T-cell (primary cell): Measurements from ENCODE around the gene GRID2. TPM values are rescaled to one million over a fixed set of nuclear protein-coding genes. Genes with fewer than 3 reads are reported as not detected.

Experiments
- ATAC-seq, 4 experiments: fragments of 200-7000 bp in 3 of 4; fragments of 150-1000 bp in 1 of 4; cut with Tn5 transposase; replicated peaks in 1 of 4; 1 replicate in 3 of 4; 2 replicates in 1 of 4; pipeline ENCODE4 v1.10.0; 2021; ENCODE audit warnings: moderate library complexity in 3 of 4, mild to moderate bottlenecking in 2 of 4, moderate number of reproducible peaks in 1 of 4
- CTCF ChIA-PET, 2 donors: fragments of 300-600 bp; sonication (Branson Sonifier 250); formaldehyde crosslinking; loops; one replicate each; lab custom pipeline; 2022; ENCODE audit warnings: antibody characterized with exemption in 2 of 2; lab: Charles Lee
- POLR2A ChIA-PET, 2 donors: fragments of 300-600 bp; sonication (Branson Sonifier 250); formaldehyde crosslinking; loops; one replicate each; lab custom pipeline; 2022; ENCODE audit warnings: antibody characterized with exemption in 2 of 2; lab: Charles Lee
- DNase-seq, 35 experiments: peaks; one replicate each; pipeline versions ENCODE4 v3.0.0 to v3.0.0-alpha.2; 2013 to 2023
- H3K27ac ChIP-seq: one replicate; pipeline ENCODE4 v1.5.1; 2013; ENCODE audit warnings: low read length
- H3K27me3 ChIP-seq, 2 experiments: replicated peaks in 1 of 2; 1 replicate in 1 of 2; 2 replicates in 1 of 2; pipeline versions ENCODE4 v1.6.1 to v1.7.0; 2013; ENCODE audit warnings: low read length in 1 of 2, mixed read lengths in 1 of 2; ENCODE audit not compliant: control insufficient read depth in 2 of 2, insufficient read depth in 2 of 2; ENCODE audit errors: extremely low read depth in 1 of 2
- H3K36me3 ChIP-seq, 2 donors: 1 replicate in 1 of 2; 2 replicates in 1 of 2; pipeline versions ENCODE4 v1.6.1 to v1.7.0; 2013; ENCODE audit warnings: low read length in 1 of 2; ENCODE audit not compliant: control insufficient read depth in 2 of 2, insufficient read depth in 1 of 2; ENCODE audit errors: extremely low read depth in 1 of 2
- H3K4me1 ChIP-seq, 2 experiments: 1 replicate in 1 of 2; 2 replicates in 1 of 2; pipeline versions ENCODE4 v1.6.1 to v1.7.0; 2013; ENCODE audit warnings: low read length in 2 of 2, mixed read lengths in 1 of 2; ENCODE audit not compliant: insufficient read depth in 2 of 2, control insufficient read depth in 1 of 2; ENCODE audit errors: extremely low read depth in 1 of 2
- H3K4me3 ChIP-seq, 2 donors: 1 replicate in 1 of 2; 2 replicates in 1 of 2; pipeline versions ENCODE4 v1.5.1 to v1.7.0; 2013; ENCODE audit warnings: mild to moderate bottlenecking in 2 of 2, low read length in 1 of 2, moderate library complexity in 1 of 2; ENCODE audit not compliant: control insufficient read depth in 1 of 2; ENCODE audit errors: extremely low read depth in 1 of 2
- H3K9me3 ChIP-seq: 2 replicates; pipeline ENCODE4 v1.7.0; 2013
- H3K27ac Mint-ChIP-seq, 2 donors: one replicate each; pipeline ENCODE4 v1.8.0; 2020 to 2021; ENCODE audit warnings: mild to moderate bottlenecking in 2 of 2, mixed read lengths in 2 of 2
- H3K27me3 Mint-ChIP-seq, 2 donors: one replicate each; pipeline ENCODE4 v1.8.0; 2021 to 2022; ENCODE audit warnings: mixed read lengths in 2 of 2
- H3K36me3 Mint-ChIP-seq: one replicate; pipeline ENCODE4 v1.8.0; 2021; ENCODE audit warnings: mixed read lengths
- H3K4me1 Mint-ChIP-seq, 3 donors: one replicate each; pipeline ENCODE4 v1.8.0; 2020 to 2022; ENCODE audit warnings: mixed read lengths in 3 of 3, mild to moderate bottlenecking in 1 of 3
- H3K4me3 Mint-ChIP-seq, 3 donors: one replicate each; pipeline ENCODE4 v1.8.0; 2020 to 2022; ENCODE audit warnings: mild to moderate bottlenecking in 3 of 3, mixed read lengths in 3 of 3, moderate library complexity in 3 of 3
- H3K9me3 Mint-ChIP-seq, 3 donors: one replicate each; pipeline ENCODE4 v1.8.0; 2020 to 2022; ENCODE audit warnings: mixed read lengths in 3 of 3
- WGBS: methylation state at CpG from one replicate; pipeline ENCODE4 v1.1.5; 2013; ENCODE audit warnings: missing lambda C conversion rate; ENCODE audit not compliant: insufficient coverage; 5-methylcytosine and 5-hydroxymethylcytosine counted together
- total RNA-seq, 35 experiments: library from RNA in 6 of 35; stranded (reverse) in 6 of 35; fragments of 120-200 nt in 1 of 35; gene quantifications; one replicate each; pipeline versions ENCODE4 v1.2.1 to v1.2.4 and lab custom pipeline; 2013 to 2026

GRID2 gene
- total RNA-seq, 5 donors from 2014 or later (not counting 1 experiment from before 2014, with no cell fraction given): 0.13 to 0.18 TPM; not detected in 3

DNA sequence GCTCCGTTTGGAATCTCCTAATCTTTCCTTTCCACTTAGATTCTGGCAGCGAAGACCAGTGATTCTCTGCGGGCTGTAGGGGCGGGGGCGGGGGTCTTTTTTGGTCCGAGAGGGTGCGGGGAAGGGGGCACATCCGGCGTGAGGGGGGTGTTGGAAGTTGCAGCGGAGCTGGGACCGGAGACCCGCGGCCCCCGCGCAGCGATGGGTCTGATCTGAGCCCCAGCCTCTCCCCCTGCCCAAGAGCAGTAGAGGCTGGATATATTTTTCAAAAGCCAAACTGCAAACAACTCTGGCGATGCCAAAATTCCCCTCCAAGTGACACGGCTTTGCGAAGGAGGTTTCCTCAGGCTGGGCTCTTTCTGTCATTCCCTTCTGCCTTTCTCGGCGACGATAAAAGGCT is 355 bp downstream of the GRID2 start:
- ChIA-PET POLR2A (no interaction called here), CTCF (no interaction called here)
- DNase-seq (no peak), ATAC-seq (no peak)
- Mint-ChIP-seq H3K36me3 (no peaks in the 10 kb centered on the region), H3K4me3 (no peak overlapping the region), H3K27me3 (peaks cover 28 to 29% of the 10 kb centered on the region in 2 donors), H3K4me1 (peaks cover 0 to 2% (median 0%) of the 10 kb centered on the region in 3 donors), H3K27ac (no peak overlapping the region), H3K9me3 (peaks cover 0 to 6% (median 2%) of the 10 kb centered on the region in 3 donors)
- H3K27ac ChIP-seq: no peak overlapping the region
- peaks cover 0 to 7% of the 10 kb centered on the region in 2 experiments for H3K4me1 ChIP-seq
- H3K36me3 ChIP-seq: no peaks in the 10 kb centered on the region
- WGBS: 3% methylated on average over 13 of the region's 22 CpGs
- H3K27me3 ChIP-seq: peaks cover 18 to 21% of the 10 kb centered on the region in 2 experiments
- no peaks in the 10 kb centered on the region for H3K9me3 ChIP-seq
- no peak overlapping the region for H3K4me3 ChIP-seq

DNA sequence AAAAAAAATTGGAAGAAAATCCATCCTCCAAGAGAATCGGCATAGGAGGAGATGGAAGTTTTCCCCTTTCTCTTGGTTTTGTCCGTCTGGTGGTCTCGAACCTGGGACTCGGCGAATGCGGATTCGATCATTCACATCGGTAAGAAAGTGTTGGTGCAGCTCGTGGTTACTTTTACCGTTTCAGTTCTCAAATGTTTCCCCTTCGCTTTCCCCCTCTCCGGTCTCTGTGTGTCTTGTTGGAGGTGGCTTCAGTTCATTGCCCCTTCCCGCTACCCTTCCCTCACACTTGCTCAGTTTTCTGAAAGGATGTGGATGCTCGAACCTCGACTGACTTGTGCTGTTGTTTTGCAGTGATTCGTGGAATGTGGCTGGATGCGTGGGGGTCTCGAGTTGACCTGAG is 840 bp downstream of the GRID2 start:
- Mint-ChIP-seq H3K4me3 (no peak overlapping the region), H3K36me3 (no peaks in the 10 kb centered on the region), H3K9me3 (peaks cover 0 to 6% (median 2%) of the 10 kb centered on the region in 3 donors), H3K27ac (no peak overlapping the region), H3K27me3 (peaks cover 28 to 29% of the 10 kb centered on the region in 2 donors), H3K4me1 (peaks cover 0 to 2% (median 0%) of the 10 kb centered on the region in 3 donors)
- Histone ChIP-seq H3K4me3 (no peak overlapping the region), H3K9me3 (no peaks in the 10 kb centered on the region), H3K27me3 (peaks cover 18 to 21% of the 10 kb centered on the region in 2 experiments), H3K4me1 (peaks cover 0 to 7% of the 10 kb centered on the region in 2 experiments), H3K27ac (no peak overlapping the region), H3K36me3 (no peaks in the 10 kb centered on the region)
- ATAC-seq: no peak
- POLR2A ChIA-PET: no interaction called here
- WGBS: 0% methylated on average over 3 of the region's 18 CpGs
- CTCF ChIA-PET: no interaction called here
- DNase-seq: no peak

DNA sequence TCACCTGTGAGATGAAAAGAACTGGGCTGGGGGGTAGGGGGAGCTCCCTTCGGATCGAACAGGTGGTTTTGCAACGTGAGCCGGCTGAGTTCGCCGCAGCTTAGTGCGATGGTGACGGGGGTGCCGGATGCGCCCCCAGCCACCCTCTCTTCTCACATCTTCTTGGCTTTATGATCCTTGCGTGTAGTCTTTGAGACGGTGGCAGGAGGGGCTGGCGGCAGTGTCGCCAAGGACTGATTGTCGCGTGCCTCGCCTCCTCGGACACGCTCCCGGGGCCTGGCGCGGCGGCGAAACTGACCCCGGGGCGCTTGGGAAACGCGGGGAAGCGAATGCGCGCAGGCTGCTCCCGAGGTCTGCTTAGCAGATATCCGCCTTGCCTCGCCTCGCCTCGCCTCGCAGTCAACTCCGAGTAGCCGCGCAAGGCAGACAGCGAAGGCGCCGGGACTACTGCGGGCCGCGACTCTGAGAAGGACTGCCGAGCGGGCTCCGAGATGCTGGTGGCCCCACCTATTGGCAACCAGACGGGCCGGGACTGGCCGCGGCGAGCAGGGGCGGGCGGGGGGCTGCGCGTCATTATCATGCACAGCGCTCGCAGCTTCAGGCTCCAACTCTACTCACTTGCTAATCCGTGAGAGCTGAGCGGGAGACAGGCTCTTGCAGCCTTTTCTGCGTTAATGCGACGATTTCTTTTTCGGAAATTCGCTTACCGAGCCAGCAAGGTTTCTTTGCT is 1.5 kb downstream of the GRID2 start:
- 3% methylated on average over 60 of the region's 68 CpGs for WGBS
- H3K27me3 Mint-ChIP-seq: peaks cover 28 to 29% of the 10 kb centered on the region in 2 donors
- no peak overlapping the region for H3K4me3 Mint-ChIP-seq
- ChIA-PET POLR2A (no interaction called here), CTCF (no interaction called here)
- Histone ChIP-seq H3K27ac (no peak overlapping the region), H3K9me3 (no peaks in the 10 kb centered on the region), H3K4me1 (peaks cover 0 to 7% of the 10 kb centered on the region in 2 experiments), H3K4me3 (no peak overlapping the region), H3K36me3 (no peaks in the 10 kb centered on the region), H3K27me3 (peaks cover 18 to 21% of the 10 kb centered on the region in 2 experiments)
- ATAC-seq (no peak), DNase-seq (no peak)
- no peaks in the 10 kb centered on the region for H3K36me3 Mint-ChIP-seq
- peaks cover 0 to 6% (median 2%) of the 10 kb centered on the region in 3 donors for H3K9me3 Mint-ChIP-seq
- H3K4me1 Mint-ChIP-seq: peaks cover 0 to 2% (median 0%) of the 10 kb centered on the region in 3 donors
- H3K27ac Mint-ChIP-seq: no peak overlapping the region

- Histone ChIP-seq H3K9me3 (no peaks in the 10 kb centered on the region), H3K36me3 (no peaks in the 10 kb centered on the region), H3K27me3 (peaks cover 18 to 21% of the 10 kb centered on the region in 2 experiments), H3K4me3 (no peak overlapping the region), H3K4me1 (peaks cover 0 to 7% of the 10 kb centered on the region in 2 experiments), H3K27ac (no peak overlapping the region)
- Mint-ChIP-seq H3K4me3 (no peak overlapping the region), H3K4me1 (peaks cover 0 to 2% (median 0%) of the 10 kb centered on the region in 3 donors), H3K27me3 (peaks cover 28 to 29% of the 10 kb centered on the region in 2 donors), H3K9me3 (peaks cover 0 to 6% (median 1%) of the 10 kb centered on the region in 3 donors), H3K36me3 (no peaks in the 10 kb centered on the region), H3K27ac (no peak overlapping the region)
- DNase-seq: no peak
- ATAC-seq: no peak
- POLR2A ChIA-PET: no interaction called here
- CTCF ChIA-PET: no interaction called here
- WGBS: 5% methylated on average over 7 of the region's 15 CpGs
These were observed 2.2 kb downstream of the GRID2 start for GRCh38 chr4:92305878-92306520.

- Histone ChIP-seq H3K36me3 (no peaks in the 10 kb centered on the region), H3K27ac (no peak overlapping the region), H3K4me3 (no peak overlapping the region), H3K9me3 (no peaks in the 10 kb centered on the region), H3K27me3 (peaks cover 18 to 21% of the 10 kb centered on the region in 2 experiments), H3K4me1 (peaks cover 0 to 7% of the 10 kb centered on the region in 2 experiments)
- DNase-seq (no peak), ATAC-seq (no peak)
- H3K27ac Mint-ChIP-seq: no peak overlapping the region
- peaks cover 0 to 12% (median 1%) of the 10 kb centered on the region in 3 donors for H3K9me3 Mint-ChIP-seq
- WGBS: no CpG with 5 or more reads among the region's 2 CpGs
- H3K4me3 Mint-ChIP-seq: no peak overlapping the region
- ChIA-PET POLR2A (no interaction called here), CTCF (no interaction called here)
- H3K36me3 Mint-ChIP-seq: no peaks in the 10 kb centered on the region
- peaks cover 23 to 28% of the 10 kb centered on the region in 2 donors for H3K27me3 Mint-ChIP-seq
- H3K4me1 Mint-ChIP-seq: peaks cover 0 to 2% (median 0%) of the 10 kb centered on the region in 3 donors
These were observed 3.4 kb downstream of the GRID2 start for GRCh38 chr4:92307181-92307580.

DNA sequence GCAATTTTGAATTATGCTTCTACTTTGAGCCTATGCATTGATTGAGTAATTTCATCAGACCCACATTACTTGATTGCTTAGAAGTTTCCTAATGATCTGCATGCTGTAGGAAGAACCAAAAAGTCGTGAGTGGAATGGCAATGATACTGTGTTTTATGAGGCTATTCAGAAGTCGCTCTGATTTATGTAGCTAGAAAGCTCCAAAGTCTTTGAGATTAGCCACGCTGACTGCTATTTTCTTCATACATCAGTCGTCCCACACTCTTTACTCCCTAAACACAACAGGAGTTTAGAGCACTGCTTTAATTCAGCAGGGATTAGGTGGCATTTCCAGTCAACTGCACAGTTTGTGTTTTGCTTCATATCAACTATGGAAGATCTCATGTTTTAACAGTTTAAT is 4.1 kb downstream of the GRID2 start:
- H3K4me1 ChIP-seq: peaks cover 0 to 7% of the 10 kb centered on the region in 2 experiments
- peaks cover 0 to 10% (median 1%) of the 10 kb centered on the region in 3 donors for H3K9me3 Mint-ChIP-seq
- no peak overlapping the region for H3K4me3 Mint-ChIP-seq
- no peaks in the 10 kb centered on the region for H3K36me3 ChIP-seq
- H3K27ac ChIP-seq: no peak overlapping the region
- ATAC-seq (no peak), DNase-seq (no peak)
- H3K27me3 ChIP-seq: peaks cover 18 to 21% of the 10 kb centered on the region in 2 experiments
- WGBS: no CpG with 5 or more reads among the region's 4 CpGs
- H3K27me3 Mint-ChIP-seq: peaks cover 20 to 22% of the 10 kb centered on the region in 2 donors
- H3K9me3 ChIP-seq: no peaks in the 10 kb centered on the region
- ChIA-PET POLR2A (no interaction called here), CTCF (no interaction called here)
- no peak overlapping the region for H3K27ac Mint-ChIP-seq
- no peaks in the 10 kb centered on the region for H3K36me3 Mint-ChIP-seq
- peaks cover 0 to 2% (median 0%) of the 10 kb centered on the region in 3 donors for H3K4me1 Mint-ChIP-seq
- H3K4me3 ChIP-seq: no peak overlapping the region
